HG03378 (cell line): ENCODE measurements around the gene PRM3.
A peak's percentile ranks its signal among the peaks of the same experiment; 100 is the strongest.

ENCODE experiments used
- ATAC-seq: cut with Tn5 transposase; IDR thresholded peaks from one replicate; pipeline ENCODE4 v1.9.1; 2021; ENCODE audit warnings: mild to moderate bottlenecking, moderate library complexity; ENCODE audit not compliant: unreplicated experiment

Gene PRM3

GRCh38 chr16:11248133-11248532 lies 25.3 kb downstream of the PRM3 start:
- no peak for ATAC-seq

GRCh38 chr16:11245988-11246387 lies 27.4 kb downstream of the PRM3 start:
- ATAC-seq = no peak

GRCh38 chr16:11245222-11245737 lies 28.1 kb downstream of the PRM3 start:
- no peak for ATAC-seq

- ATAC-seq = no peak
Observed at GRCh38 chr16:11242658-11243057, 30.8 kb downstream of the PRM3 start.

- no peak for ATAC-seq
Observed at GRCh38 chr16:11241480-11242204, 31.8 kb downstream of the PRM3 start.

- ATAC-seq = no peak
Observed at GRCh38 chr16:11240636-11241473, 32.6 kb downstream of the PRM3 start.

- ATAC-seq = no peak
Observed at GRCh38 chr16:11239644-11240632, 33.5 kb downstream of the PRM3 start.

GRCh38 chr16:11238272-11239202 lies 34.9 kb downstream of the PRM3 start:
- ATAC-seq = no peak

GRCh38 chr16:11236461-11237254 lies 36.8 kb downstream of the PRM3 start:
- no peak for ATAC-seq

- ATAC-seq = no peak
Observed at GRCh38 chr16:11235703-11235991, 37.8 kb downstream of the PRM3 start.

- ATAC-seq = no peak
Observed at GRCh38 chr16:11234884-11235702, 38.3 kb downstream of the PRM3 start.

- no peak for ATAC-seq
Observed at GRCh38 chr16:11233727-11234376, 39.6 kb downstream of the PRM3 start.

- ATAC-seq = peak; percentile 49
Observed at GRCh38 chr16:11232852-11233726, 40.3 kb downstream of the PRM3 start.

- no peak for ATAC-seq
Observed at GRCh38 chr16:11232302-11232851, 41.1 kb downstream of the PRM3 start.

GRCh38 chr16:11231367-11231970 lies 42.0 kb downstream of the PRM3 start:
- ATAC-seq = no peak

GRCh38 chr16:11229906-11230305 lies 43.5 kb downstream of the PRM3 start:
- no peak for ATAC-seq
